CD4-positive, alpha-beta T cell treated with Interleukin-4 for 1 hour (primary cell): ENCODE measurements around the gene EVI5L.
A peak's percentile ranks its signal among the peaks of the same experiment; 100 is the strongest.

Experiments
- DNase-seq, 2 donors: peaks; one replicate each; pipeline ENCODE4 v3.0.0-alpha.2; 2020 to 2022

Gene EVI5L

DNA sequence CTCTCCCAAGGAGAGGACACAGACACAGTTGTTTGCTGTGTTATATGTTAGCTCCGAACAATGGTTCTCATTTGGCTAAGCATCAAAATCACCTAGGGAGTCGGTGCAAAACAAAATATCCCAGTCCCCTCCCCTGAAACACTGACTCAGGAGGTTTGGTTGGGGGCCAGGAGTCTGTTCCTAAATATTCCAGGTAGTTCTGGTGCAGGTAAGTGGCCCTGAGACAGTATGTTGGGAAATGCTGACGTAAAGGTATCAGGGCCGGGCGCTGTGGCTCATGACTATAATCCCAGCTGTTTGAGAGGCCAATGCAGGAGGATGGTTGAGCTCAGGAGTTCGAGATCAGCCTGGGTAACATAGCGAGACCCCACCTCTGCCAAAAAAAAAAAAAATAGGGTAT is 71.3 kb downstream of the EVI5L start:
- no peak for DNase-seq

DNA sequence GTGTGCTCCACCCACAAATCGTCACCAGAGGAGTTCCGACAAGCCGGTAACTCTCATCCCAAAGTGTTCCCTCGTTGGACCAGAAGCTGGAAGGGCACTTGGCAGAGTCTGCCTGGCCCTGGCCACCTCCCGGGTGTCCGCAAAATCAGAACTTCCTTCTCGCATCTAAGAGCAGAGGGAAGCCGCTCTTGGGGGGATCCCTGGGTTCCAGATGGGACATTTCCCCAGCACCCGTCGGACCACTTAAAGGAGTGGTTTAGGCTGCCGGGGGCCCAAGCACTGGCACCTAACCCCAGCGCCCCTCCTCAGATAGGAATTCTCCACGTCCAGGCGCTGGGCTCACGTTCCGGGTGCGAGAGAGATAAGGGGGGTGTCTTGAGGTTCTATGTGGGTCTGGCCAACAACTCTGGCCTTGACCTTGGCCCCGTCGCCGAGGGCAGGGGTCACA is 72.8 kb downstream of the EVI5L start:
- no peak for DNase-seq

DNA sequence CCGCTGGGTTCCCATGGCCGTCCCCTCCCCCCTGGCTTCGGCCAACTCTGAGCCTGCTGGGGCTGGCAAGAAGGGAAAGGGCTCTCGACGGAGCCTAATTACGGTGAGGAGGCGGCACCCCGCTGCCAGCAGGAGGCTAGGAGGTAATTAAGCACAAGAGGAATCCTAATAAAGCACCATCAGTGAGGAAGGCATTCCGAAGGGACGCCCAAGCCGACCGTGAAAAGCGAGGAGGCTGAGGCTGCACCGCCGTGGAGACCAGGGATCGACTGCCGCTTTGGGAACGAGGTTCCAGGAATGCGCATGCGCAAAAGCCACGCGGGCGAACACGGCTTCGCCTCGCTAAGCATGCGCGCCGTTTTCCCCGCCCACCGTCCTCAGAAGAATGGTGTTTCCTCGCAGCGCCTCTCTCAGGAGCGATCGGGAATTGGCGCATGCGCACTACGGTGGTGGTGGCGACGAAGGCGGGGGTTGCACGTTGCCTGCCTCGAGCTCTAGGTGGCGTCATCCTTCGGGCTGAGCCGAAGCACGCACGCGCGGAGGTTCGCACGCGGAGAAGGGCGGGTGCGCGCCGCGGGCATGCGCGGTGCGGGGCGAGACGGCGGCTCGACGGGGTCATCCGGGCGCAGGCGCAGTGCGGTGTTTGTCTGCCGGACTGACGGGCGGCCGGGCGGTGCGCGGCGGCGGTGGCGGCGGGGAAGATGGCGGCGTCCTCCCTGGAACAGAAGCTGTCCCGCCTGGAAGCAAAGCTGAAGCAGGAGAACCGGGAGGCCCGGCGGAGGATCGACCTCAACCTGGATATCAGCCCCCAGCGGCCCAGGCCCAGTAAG is 73.4 kb downstream of the EVI5L start, which contains the start of gene MAP2K7:
MAP2K7 (plus strand) TSS at position 634 of the 830 bp plus-strand sequence; CDS start at position 702, 68 bp downstream.
- peak; percentile 100 for DNase-seq

DNA sequence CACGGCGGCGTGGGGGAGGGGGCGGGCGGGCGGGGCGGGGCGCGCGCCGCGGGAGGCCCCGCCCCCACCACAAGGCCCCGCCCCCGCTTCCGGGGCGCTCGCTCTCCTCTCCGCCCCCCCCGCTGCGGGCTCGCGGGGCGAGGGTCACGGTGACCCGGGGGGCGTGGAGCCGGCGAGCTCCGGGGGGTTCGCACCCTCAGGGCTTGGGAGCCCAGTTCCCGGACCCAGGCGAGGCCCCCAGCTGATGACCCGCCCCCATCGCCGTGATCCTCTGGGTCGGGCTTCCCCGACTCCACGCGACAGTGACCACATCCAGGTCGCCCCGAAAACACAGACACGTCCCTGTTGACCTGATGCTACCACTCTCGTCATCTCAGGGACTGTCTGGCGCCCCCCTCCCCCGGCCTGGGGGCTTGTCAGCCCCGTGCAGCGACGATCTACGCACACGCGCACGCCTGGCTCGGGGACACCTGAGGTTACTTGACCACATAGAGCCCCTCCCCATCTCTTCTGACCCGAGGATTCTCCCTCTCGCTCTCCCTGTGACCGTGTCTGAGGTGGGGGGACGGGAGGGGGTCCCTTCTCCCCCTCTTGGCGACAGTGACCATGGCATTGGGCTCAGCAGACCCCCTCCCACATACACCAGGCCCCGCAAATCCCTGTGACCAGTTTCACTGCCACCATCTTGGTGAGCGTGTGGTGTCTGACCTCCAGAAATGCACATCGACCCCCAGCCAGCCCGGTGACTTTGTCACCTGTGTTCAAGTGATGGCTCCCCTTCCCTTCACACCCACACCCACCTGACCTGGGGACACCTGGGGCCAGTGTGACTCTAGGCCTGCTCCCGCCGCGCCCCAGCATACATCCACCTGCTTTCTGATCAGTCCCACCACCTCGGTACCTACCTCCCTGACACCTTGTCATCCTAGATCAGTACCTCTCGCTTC is 74.3 kb downstream of the EVI5L start:
- DNase-seq: peak; percentile 89 to 91

DNA sequence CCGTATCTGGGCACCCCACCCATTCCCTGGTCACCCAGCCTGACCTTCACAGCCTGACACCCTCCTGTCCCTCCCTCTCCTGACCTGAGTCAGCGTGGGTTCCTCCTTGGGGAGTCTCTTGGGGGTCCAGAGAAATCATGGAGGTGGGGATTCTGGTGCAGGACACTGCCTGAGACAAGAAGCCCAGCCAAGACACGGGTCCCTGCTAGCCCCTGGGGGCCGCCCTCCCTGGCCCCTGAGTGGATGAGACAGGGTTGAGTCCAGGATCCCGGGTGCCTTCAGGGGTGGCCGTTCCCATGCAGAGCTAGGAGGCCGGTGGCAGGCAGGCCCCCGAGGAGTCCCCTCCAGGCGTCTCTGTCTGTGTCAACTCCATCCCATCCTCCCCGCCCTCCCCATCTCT is 75.2 kb downstream of the EVI5L start:
- DNase-seq: no peak

DNA sequence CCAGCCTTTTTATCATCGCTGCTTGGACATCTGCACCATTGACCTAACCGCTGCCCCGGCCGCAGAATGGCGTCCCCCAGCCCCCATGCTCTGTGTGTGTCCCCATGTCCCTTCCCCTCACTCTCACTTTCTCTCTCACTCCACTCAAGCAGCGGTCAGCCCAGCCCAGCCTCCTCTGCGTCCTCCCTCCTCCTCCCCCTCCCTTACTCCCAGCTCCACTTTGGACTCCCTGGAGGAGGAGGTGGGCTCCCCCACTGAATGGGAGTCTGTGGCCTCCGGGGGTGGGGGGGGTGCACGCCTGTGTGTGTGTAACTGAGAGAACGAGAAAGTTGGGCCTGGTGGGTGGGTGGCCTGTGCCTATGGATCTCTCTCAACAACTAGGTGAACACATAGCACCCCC is 75.8 kb downstream of the EVI5L start:
- DNase-seq: no peak

DNA sequence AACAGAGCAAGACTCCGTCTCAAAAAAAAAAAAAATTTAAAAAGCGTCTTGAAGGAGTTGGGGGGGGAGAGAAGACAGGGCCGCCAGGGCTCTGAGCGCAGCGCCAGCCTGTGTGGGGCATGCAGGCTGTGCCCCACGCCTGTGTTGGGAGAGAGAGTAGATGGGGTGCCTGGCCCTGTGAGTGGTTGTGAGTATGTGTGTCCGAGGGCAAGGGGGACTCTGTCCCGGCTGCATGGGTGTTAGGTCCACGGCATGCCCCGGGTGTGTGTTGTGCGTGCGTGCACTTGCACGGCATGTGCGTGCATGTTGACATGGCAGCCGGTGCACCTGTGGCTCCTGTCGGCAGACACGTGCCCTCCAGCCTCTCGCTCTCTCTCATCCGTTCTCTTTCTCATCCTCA is 77.1 kb downstream of the EVI5L start:
- no peak for DNase-seq

DNA sequence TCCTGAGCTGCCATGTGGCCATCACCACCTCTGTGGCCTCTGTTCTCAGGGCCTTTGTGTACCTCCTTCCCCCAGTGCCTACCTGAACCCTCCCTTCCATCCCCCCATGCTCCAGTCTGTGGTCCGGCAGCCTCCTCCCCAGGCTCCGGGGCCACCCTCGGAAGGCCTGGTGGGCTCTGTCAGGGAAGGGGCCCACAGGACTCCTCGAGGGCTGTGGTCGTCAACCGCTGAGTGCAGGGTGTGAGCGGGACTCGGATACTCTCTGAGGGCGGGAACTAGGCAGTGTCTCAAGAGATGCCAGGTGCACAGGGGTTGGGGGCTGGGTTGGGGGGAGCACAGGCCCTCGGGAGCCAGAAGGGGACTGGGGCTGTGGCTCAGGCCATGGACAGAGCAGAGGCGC is 77.5 kb downstream of the EVI5L start:
- no peak for DNase-seq

DNA sequence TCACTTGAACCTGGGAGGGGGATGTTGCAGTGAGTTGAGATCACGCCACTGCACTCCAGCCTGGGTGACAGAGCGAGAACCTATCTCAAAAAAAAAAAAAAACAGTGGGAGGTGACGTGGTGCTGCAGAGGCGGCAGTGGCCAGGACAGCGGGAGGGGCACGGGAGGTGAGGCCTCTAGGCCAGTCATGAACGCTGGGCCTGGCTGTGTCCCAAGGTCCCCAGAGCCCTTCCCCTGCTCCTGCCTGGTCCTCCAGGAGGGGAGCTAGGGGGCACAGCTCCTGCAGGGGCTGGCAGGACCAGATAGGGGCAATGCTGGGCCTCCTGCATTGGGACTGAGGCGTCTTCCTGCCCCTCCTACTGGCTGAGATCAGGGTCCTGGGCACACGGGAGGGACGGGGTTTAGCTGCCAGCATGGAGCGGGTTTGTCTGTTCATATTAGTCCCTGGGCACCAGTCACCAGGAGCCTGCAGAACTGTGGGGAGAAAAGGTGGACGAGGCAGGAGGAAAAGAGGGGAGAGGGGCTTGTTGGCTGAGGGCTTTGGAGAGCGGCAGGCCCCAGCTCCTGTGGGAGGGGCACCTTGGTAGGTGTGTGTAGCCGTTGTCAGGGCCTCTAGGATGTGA is 78.2 kb downstream of the EVI5L start:
- DNase-seq: no peak

DNA sequence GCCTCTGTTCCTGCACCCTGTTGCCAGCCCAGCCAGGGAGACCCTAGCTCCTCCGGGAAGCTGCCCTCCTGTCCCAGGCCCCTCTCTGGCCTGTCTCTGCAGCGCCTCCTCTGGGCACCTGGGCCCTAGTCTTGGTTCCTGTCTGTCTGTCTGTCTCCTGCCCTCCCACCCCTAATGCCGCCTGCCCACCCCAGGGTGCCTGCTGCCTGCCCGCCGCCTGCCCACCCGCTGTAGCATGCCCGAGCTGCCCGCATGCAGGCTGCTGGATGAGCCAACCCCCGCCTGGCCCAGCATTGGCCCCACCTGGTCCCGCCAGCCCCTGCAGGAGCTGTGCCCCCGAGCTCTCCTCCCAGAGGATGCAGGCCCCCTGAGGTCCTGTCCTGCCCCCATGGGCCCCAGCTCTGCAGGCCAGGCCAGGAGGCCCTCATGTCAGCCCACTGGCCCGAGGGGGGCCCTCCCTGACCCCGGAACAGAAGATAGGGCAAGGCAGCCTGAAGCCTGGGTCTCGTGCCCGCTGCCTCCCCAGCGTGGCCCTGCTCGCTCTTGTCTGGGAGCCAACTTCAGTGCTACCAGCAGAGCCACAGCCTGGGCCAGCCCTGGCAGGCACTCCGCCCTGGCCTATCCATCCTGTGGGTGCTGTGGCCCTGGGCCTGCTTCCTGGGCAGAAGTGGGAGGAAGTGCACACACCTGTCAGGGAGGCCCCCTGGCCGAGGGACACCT is 78.9 kb downstream of the EVI5L start:
- no peak for DNase-seq

DNA sequence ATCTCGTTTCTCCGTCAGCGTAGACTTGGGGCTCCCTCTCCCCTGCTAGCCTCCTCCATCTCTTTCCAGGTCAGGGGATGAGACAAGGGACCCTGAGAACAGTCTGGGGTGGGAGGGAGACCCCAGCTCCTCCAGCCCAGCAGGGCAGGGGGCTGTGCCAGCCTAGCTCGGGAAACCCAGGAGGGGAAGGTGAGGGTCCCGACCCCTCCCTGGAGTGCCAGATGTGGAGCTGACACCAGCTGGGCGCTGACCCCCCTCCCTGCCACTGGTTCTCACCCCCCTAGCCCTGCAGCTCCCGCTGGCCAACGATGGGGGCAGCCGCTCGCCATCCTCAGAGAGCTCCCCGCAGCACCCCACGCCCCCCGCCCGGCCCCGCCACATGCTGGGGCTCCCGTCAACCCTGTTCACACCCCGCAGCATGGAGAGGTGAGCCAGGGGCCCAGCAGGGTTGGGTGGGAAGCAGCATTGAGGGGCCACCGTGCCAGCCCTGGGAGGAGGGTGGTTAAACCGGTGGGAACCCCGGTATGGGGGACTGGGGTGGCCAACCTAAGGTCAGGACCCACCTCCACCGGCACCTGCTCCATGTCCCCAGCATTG is 79.6 kb downstream of the EVI5L start:
- no peak for DNase-seq

DNA sequence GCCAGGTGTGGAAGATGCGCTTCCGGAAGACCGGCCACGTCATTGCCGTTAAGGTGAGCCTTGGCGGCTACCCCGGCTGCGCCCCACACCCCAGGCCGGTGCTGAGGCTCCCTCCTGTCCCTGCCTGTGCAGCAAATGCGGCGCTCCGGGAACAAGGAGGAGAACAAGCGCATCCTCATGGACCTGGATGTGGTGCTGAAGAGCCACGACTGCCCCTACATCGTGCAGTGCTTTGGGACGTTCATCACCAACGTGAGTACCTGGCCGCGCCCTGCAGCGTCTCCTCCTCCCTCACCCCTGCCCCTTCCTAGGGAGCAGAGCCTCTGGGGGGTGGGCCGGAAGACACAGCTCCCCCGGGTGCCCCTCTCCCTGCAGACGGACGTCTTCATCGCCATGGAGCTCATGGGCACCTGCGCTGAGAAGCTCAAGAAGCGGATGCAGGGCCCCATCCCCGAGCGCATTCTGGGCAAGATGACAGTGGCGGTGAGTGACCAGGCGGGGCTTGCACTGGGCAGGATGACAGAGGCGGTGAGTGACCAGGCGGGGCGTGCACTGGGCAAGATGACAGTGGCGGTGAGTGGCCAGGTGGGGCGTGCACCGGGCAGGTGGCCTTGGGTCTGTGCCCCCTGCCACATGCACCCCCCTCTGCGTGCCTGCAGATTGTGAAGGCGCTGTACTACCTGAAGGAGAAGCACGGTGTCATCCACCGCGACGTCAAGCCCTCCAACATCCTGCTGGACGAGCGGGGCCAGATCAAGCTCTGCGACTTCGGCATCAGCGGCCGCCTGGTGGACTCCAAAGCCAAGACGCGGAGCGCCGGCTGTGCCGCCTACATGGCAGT is 80.5 kb downstream of the EVI5L start:
- DNase-seq: no peak

DNA sequence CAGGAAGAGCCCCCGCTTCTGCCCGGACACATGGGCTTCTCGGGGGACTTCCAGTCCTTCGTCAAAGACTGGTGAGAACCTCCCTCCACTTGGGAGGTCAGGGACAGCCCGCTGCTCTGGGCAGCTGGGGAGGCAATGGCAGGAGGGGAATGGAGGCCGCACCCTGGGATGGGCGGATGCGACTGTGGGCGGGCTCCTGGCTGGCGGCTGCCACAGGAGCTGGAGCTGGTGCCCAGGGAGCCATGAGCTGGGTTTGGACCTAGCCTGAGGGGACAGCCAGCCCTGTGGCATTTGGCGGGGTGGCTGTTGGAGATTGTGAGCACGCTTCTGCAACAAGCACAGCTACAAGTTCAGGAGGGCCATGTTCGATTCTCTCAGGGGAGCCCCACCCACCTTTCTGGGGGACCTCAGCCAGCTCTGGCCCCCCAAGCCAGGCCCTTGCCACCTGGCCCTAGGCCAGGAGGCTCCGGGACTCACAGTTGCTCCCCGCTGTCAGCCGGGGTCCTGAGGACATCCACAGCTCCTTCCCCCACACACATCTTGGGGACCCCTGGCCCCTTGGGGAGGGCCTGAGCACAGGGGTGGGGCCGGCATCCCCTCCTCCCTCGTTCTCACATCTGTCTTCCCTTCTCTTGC is 81.6 kb downstream of the EVI5L start:
- DNase-seq: no peak

DNA sequence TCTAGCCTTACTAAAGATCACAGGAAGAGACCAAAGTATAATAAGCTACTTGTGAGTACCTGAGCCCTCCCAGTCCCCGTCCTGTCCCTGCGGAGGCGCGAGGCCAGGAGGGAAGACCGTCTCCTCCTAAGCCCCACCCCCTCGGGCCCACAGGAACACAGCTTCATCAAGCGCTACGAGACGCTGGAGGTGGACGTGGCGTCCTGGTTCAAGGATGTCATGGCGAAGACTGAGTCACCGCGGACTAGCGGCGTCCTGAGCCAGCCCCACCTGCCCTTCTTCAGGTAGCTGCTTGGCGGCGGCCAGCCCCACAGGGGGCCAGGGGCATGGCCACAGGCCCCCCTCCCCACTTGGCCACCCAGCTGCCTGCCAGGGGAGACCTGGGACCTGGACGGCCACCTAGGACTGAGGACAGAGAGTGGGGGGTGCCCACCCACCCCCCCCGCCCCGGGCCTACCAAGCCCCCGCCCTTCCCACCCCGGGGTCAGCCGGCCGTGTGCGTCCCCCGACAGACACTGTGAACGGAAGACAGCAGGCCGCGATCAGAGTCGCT is 82.2 kb downstream of the EVI5L start:
- no peak for DNase-seq

DNA sequence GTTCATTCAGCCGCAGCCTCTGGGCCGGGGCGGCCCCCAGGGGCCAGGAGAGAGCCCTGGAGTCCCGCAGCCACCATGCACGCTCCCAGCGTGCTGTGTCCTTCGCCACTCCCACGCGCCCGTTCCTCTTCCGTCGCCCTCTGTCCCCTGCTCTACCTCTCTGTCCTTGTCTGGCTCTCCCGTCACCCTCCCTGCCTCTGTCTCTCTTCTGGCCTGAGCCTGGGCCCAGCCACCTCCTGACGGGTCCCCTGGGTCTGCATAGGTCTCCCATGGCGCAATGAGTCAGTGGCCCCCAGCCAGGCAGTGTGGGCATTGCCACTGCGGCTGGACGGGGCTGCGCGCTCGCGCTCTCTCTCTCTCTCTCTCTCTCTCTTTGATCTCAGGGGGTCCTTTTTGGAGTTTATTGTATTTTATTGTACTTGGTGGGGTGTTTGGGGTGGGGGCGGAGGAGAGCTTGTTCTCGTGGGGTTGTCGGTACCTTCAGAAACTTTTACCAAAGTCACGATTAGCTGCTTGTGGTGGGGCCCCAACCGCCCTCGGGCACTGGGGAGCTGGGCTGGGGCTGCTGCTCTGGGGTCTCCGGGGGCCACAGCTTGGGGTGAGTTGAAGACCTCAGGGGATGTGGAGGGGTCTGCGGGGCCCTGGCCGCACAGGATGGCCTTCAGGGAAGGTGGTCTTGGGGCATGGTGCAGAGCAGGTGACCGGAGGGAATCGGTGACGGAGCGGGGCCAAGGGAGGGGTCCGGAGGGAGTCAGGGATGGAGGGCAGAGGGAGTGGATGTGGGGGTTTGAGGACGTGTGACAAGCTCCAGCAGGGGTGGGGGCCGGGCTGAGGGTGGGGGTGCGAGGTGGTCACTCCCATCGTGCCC is 82.9 kb downstream of the EVI5L start:
- DNase-seq: no peak

DNA sequence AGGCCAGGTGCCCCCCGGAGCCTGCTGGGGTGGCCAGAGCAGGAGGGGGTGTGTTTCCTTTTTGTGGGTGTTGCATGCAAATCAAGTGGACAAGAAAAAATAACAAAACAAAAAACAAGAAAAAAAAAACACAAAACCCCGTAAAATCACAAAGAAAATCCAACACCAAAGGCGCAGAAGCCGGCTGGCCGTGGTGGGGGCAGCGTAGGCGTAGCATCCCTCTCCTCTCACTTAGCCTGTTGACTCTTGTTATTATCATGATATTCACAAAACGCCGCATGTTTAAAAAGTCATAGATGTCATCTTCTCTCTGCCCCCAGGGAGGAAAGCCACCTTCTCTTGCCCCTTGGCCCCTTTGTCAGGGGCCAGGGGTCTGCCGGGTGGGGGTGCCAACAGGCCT is 83.6 kb downstream of the EVI5L start:
- DNase-seq: no peak

DNA sequence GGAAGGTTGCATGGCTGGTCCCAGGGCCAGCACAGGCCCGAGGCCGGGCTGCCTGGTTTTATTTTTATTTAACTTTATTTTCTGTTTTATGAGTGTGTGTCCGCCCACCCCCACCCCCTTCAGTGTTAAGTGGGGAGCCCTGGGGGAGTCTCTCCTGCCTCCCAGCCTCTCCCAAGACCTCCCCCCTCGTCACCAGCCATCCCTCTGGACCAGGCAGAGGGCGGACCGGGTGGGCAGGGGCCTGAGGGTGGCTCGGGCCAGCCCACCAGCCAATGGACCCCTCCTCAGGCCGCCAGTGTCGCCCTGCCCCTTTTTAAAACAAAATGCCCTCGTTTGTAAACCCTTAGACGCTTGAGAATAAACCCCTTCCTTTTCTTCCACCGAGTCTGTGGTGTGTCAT is 84.1 kb downstream of the EVI5L start:
- DNase-seq: no peak
